ENCODE measurements around the gene PAH.
A peak's percentile ranks its signal among the peaks of the same experiment; 100 is the strongest.
"Not testable (repeated sequence)": the region's sequence is repeated elsewhere in the genome, so short reads cannot be mapped to it uniquely, and the experiment has no call there.

The PAH gene

DNA sequence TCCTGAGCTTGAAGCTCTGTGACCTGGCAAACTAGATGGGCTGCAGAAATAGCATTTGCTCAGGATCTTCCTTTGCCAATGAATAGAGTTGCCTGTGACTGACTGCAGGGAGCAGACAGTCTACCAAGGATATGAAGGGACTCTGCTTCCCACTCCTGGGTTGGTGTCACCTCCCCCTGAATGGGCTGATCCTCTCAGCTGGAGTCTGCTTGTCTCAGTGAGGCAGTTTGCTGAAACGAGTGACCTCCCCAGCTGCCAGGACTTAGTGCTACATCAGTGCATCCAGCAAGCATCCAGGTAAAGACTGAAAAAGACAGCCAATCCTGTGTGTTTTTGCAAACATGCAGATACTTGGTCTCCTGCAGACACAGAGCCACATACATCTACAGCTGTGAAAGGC is 28.5 kb downstream of the PAH start:
- DNase-seq = no peak

DNA sequence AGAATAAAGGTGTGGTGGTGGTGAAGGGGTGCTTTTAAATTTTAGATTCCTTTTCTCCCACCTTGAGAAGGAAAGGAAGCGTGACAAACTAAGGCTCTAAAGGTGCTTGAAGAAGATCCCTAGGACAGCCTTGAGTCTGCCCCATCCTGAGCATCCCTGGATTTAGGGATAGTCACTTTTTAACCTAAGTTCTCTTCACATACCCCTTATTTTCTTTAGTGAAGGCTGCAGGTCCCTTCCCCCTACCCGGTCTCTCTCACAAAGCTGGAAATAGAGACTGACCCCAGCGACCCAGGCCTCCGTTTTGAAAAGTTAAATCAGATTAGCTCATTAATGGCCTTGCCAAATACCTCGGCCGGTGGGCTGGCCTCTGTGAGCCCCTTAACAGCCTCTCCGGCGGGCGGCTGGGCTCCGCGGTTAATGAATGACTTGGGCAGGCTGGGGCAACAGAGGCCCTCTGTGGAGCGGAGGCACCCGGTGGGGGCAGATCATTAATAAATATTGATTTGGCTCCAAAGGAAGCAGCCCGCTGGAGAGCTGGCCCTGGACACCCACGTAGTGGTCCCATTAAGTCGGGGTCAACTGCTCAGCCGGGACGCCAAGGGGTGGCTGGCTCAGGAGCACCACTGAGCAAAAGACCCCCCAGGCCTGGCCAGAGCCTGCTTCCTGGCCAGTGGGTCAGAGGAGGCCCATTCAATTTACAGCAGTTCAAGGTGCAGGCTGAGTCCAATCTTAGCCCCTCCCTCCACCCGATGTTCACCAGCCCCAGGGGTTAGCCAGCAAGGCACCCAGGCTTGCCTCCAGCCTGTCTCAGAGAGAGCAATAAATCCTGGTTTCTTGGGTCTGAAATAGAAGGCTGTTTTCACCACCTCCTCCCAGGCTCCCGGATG is 31.8 kb downstream of the PAH start:
- no peak for DNase-seq

DNA sequence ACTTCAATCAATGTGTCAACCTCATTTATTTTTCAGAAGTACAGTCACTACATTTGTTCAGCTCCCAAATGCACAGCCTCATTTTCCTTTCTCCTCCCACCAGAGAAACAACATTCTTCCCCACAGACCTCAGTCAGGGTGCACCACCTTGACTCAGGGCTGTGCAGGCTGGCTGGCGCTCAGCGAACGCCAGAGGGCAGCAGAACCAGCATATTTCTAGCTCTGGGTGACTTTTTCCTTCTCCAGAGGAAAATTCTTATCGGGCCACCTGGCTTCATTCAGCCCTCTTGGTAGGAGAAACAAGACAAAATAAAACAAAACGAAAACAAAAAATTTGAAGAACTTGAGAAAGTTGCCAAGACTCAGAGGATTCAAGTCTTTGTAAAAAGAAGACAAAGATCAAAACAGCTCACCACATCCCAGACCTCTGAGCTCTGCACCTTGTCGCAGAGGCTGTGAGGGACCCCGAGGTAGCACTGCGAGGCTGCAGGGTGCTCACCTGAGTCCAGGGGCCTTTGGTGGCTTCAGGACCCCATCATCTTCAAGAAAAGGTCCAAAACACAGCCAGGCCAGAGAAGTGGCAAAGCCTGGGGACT is 33.7 kb downstream of the PAH start:
- peak; percentile 20 for DNase-seq

DNA sequence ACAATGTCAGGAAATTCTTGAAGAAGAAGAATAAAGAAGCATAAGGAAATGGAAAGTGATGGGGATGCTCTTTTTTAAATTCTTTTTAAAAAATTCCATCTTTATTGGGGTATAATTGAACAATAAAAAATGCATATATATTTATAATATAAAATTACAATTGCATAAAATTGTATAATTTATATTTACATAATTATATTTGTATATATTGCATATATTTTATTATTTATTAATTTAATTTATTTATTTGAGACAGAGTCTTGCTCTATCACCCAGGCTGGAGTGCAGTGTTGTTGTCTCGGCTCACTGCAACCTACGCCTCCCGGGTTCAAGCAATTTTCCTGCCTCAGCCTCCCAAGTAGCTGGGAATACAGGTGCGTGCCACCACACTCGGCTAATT is 36.3 kb downstream of the PAH start:
- no peak for DNase-seq

DNA sequence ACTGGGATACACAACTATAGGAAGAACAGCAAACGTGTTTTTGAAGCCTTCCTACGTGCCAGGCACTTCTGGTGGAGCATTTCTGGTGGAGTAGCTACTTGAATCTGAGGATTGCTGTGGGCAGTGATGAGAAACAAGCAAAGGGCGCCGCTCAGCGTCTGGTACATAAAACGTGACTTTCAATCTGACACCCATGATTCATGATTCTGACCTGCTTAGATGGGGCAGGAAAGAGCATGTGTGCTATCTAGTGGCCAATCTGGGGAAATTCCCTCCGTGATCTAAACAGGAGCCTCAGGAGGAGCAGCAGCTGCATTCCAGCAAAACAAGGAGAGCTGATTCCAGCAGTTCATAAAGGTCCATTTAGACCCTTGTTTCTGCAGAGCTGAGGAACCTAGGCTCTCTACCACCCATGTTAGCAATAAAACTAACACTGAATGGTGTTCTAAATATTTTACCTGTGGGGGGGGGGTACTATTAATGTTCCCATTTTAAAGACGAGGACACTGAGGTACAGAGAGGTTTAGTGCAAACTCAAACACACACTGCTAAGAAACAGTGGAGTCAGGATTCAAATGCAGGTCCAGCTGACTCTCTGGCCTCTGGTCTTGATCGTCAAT is 37.8 kb downstream of the PAH start:
- no peak for DNase-seq

DNA sequence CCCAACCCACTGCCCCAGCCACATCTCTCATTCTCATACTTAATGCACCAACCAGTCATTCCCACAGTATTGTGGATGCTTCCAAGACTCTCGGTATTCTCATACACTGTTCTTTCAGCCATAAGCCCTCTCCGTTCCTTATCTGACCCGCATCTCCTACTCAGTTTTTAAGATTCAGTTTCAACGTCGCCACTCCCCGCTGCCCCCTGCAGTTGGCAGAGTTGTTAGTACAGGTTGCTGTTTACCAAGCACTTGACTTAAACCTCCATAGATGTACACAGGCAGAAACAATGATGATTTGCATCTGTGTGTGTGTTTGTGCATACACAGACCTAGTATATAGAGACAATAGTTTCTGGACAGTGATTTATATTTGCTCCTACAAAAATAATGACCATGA is 40.2 kb downstream of the PAH start:
- DNase-seq = no peak

DNA sequence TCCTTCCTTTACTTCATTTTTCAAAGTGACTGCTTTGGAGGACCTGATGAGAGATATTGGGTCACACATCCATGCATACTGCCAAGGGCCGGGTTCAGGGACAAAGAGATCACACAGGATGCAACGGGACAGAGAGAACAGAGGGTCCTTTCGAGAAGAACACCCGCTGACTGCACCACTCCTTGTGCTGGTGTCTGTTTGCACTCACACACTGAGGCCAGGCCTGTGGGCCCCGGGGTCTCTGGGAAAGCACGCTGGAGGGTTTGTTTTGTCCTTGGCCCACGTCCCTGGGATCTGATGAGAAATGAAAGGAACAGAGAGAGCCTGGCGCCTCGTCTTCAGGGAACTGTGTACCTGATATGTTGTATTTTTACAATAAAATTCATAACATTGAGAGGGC is 42.2 kb downstream of the PAH start:
- no peak for DNase-seq

DNA sequence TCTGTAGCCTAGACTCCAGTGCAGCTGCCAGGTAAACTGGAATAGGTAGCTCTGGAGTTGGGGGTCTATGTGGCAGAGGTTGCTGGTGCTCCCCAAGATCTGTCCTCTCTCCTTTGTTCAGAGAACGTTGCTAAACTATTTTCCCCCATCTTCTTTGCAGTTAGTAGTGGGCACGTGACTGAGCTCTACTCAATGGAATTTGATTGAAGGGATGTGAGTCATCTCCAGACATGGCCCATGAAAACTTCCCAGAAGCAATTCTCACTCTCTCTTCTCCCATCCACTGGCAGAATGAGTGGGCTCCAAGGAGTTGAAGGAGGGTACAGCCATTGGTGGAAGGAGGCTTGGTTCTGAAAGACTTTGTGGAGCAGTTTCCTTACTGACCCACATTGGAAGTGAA is 44.0 kb downstream of the PAH start:
- DNase-seq = no peak

DNA sequence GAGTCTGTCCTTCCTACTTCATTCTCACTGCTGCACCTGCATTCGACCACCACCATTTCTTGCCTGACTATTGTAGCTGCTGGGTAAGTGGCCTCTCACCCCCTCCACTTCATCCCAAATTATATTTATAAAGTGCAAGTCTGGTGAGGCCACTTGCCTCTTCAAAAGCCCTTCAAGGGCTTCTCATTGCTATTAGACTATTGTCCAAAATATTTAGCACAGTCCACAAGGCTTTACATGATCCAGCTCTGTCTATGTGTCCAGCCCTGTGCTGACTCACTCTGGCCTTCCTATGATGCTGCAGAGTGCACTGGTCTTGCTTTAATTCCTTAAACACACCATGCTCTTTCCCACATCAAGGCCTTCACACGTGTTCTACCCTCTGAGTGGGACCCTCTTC is 46.0 kb downstream of the PAH start:
- no peak for DNase-seq

DNA sequence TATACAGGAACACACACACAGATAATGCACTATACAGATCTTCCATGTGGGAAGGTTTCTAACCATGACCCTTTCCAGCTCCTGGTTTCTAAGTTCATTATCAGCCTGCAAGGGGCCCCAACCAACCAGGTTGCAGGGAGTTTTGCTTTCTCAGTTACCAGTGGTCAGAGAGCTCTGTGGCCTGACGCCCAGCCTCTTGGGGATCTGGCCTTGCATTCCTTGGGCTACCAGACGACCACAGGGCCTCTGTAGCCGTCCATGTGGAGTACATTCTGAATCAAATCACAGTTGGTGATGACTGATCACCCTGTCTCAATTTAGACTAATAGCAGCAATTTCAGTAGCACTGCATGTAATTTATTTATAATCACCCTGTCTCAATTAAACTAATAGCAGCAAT is 47.5 kb downstream of the PAH start:
- no peak for DNase-seq

DNA sequence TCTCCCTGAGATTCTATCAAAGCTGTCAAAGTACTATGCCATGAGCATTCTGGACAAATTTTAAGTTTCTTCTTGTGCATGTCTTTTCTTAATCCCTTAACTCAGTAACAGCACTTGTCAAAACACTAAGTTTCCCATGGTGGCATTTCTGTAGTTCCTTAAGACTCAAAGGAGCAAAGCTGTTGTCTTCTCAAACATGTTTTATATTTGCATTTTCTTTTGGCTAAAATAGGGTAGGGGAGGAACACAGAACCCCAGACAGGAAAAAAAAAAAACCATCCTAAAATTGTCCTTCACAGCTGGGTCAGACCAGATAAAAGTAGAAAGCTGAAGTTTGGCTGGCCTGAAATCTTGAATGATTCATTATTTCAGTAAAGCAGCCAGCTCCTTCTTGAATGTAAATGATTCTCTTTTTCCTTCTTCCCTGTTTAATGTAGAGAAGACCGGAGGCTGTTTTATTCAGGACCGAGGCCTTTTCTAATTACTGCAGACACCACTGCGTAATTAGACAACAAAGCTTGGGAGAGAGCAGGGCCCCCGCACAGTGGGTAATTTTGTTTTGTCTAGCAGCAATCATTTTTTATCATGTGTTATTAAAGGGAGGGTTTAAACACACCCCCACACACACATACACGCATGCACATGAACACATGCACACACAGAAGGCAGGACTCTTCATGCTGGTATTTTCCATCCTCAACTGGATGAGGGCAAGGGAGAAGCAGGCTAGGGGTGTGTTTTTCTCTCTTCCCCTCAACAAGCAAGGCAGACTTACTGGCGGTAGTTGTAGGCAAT is 51.0 kb downstream of the PAH start:
- DNase-seq = no peak

DNA sequence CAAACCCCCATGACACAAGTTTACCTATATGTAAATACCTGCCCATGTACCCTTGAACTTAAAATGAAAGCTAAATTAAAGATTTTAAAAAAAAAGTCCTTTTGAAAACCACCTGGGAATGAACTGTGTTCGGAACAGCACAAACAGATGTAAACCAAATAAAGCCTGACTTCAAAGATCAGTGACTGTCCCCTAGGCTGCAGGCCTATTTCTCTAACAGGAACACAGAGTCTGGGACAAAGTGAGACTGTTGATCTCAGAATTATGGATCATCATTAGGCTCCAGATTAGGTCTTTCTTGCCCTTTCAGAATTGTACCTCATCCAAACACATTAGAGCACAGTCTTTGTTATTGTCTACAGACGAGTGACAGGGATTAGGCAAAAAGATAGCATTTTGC is 54.6 kb downstream of the PAH start:
- no peak for DNase-seq

DNA sequence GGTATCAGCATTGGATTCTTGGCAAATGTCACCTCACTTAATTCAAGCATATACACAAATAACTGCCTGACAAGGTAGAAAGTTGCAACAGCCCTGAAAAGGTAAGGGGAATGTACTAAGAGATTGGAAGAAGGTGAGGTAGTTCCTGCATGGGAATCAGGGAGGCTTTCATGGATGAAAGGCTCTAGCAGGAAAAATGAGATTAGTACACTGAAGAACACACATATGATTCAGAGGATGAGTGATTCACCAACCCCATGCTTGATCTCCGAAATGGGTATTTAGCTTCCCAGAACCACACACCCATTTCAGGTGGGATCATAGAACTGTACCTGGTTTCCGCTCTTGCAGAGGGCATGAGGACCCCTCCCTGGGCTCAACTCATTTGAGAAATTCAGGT is 65.8 kb downstream of the PAH start:
- no peak for DNase-seq

DNA sequence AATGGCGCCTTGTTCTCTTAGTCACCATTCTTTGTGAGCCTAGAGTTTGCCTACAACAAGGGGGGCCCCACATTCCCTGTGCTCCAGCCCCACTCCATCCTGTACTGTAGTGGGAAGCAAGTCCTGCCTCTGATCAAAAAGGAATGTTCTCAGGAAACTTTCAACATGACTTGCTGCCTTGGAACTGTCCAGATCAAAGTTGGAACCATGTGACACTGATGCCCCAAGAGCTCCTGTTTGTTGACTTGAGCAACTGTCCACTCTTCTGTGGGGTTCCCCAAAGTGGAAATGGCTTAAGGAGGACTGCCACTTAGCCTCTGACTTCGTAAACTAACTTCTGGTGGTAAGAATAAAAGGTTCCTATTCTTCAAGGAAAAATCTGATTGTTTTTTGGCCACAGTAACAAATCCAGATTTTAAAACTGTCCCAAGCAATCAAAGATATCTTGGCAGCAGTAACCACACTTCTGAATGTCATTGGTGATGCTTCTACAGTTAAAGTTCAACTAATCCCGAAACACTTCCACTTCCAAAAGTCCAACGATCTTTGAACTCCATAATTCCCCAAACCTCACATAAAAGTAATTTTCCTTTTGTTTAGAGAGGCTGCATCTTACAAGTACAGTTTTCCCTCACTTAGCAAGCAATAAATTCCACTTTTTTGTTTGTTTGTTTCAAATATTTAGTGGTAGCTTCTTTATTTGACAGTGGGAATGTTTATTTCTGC is 67.2 kb downstream of the PAH start:
- DNase-seq = no peak

DNA sequence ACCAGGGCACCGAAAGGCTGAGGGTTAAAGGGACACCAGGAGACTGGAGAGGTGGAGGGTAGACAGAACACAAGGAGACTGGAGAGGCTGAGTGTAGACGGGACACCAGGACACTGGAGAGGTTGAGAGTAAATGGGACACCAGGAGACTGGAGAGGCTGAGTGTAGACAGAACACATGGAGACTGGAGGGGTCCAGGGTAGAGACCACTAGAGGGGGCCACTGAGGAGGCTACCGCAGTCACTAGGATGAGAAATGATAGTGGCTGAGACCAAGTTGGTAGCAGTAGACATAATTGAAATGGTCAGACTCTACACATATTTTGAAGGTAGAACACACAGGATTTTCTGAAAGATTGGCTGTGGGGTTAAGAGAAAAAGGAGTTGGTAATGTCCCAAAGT is 68.2 kb downstream of the PAH start:
- DNase-seq = no peak

DNA sequence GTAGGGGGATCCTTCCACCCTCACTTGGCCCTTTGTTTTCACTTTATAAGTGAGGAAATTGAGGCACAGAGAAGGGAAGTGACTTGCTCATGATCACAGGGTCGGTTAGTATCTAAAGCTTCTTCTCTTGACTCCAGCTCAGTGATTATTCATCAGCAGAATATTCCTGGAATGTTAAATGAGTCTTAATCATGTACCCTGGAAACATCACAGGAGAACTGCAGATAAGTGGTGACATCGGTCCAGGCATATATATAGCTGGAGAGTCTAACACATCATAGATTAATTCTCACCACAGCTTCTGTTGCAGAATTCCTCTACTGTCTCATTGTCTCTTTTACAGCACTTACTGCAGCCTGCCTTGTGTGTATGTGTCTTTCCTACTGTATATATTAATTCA is 69.9 kb downstream of the PAH start:
- no peak for DNase-seq

DNA sequence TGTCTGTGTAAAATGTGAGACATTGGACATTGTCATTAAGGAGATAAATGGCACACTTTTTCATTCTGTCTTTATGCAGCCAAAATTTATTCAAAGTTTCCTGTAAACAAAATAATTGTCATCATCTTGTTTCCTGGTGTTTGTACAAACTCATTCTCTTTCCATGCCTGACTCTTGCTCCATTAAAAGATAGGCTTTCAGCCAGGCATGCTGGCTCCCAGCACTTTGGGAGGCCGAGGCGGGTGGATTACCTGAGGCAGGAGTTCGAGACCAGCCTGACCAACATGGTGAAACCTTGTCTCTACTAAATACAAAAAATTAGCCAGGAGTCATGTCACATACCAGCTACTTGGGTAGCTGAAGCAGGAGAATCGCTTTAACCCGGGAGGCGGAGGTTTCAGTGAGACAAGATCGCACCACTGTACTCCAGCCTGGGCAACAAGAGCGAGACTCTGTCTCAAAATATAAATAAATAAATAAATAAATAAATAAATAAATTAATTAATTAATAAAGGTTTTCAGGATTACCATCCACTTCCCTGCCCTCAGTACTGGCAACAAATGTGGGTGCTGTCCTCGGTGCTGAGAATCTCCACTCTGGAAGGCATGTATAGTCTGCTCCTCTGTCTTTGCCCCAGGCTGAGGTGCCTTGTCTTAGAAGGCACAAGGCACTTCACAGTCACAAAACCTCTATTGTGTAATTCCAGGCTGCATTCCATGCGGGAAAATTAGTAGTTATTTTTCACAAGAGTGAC is 83.2 kb downstream of the PAH start:
- DNase-seq = no peak

DNA sequence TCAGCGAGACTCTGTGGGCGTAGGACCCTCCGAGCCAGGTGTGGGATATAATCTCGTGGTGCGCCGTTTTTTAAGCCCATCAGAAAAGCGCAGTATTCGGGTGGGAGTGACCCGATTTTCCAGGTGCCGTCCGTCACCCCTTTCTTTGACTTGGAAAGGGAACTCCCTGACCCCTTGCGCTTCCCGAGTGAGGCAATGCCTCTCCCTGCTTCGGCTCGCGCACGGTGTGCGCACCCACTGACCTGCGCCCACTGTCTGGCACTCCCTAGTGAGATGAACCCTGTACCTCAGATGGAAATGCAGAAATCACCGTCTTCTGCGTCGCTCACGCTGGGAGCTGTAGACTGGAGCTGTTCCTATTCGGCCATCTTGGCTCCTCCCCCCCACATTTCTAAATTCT is 84.2 kb downstream of the PAH start:
- DNase-seq = not testable (repeated sequence)

DNA sequence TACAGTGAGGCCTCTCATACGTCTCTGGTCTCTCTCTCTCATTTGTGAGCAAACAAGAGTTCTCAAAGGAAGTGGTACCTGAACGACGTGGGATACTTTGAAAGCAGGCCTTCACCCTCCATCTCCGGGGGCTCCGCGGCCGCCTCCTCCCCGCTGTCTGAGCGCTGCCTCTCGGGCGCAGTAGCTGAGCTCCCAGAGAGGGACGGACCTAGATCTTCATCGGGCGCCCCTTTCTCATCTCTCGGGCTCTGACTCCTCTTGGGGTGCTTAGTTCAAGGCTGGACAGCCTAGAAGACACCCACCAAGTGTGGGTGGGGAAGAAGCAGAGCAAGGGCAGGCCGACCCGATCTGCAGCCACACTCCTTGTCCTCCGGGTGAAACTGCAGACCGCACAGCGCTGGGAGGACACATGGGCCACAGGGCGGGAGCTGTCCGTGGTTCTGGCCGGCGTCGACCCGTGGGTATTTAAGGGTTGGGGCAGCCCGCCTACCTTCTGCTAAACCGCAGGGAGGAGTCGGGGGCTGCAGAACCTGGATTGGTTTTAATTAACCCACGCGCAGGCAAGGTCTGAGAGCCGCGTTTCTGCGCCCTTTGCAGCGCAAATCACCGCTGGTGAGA is 92.7 kb downstream of the PAH start:
- DNase-seq = no peak

DNA sequence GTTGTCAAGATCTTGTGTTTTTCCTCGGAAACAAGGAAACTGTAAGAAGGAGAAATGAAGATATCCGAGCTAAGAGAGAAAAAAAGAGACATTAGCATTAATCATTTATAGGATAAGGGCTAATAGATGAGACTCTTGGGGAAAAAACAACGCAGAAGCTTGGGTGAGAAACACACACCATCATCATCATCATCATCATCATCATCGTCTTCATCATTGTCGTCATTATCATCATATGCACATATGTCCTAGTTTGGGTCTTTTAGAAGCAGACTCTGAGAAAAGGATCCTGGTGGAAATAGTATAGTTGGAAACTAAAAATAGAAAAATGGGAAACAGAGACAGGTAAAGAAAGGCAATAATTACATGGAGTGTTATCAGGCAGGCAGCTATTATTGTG is 95.9 kb downstream of the PAH start:
- no peak for DNase-seq

DNA sequence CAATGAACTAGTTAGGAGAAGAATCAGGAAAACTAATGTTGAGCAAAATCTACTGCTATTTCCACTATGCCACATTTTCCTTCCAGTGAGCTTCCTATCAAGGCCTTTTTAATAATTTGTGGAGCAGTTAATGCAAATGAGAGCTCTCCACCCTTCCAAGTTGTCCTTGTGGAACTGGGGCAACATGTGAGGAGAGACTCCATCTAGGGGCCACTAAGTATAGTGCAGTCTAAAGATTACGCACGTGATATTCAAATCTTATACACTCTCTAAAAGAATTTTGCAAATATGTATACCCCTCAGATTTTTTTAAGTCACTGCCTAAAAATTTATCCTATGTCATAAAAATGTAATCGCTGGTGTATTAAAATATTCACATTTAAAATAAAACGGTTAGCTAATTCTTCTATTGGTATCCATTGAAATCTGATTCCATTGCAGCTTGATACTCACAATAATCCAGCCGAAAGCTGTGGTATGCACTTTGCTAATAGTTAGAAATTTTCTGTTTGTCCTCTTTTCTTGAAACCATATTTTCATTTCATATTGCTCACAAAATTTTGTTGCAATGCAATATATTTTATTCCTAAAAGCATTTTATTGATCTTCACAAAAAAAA is 100.1 kb downstream of the PAH start:
- DNase-seq = no peak

Measured in activated gamma-delta T cell treated with Interleukin-2 at 50 U/mL for 16 hours (primary cell).